IPS-18c (cell line): ENCODE data around the gene ARHGAP25.

ENCODE experiments used
- H3K4me3 ChIP-seq: 2 replicates; pipeline ENCODE4 v1.7.0; 2013; ENCODE audit warnings: low read depth, mild to moderate bottlenecking, low read length, moderate library complexity; ENCODE audit not compliant: insufficient read depth
- H3K9me3 ChIP-seq: one replicate; pipeline ENCODE4 v1.6.1; 2013; ENCODE audit warnings: mild to moderate bottlenecking, low read length, moderate library complexity; ENCODE audit not compliant: control insufficient read depth, insufficient read depth

Gene ARHGAP25

GRCh38 chr2:68854476-68854875, 119.9 kb downstream of the ARHGAP25 start:
- H3K4me3 ChIP-seq = no peak overlapping the region
- H3K9me3 ChIP-seq = no peaks in the 10 kb centered on the region

GRCh38 chr2:68855550-68855949, 120.9 kb downstream of the ARHGAP25 start:
- no peaks in the 10 kb centered on the region for H3K9me3 ChIP-seq

GRCh38 chr2:68857202-68857845, 122.7 kb downstream of the ARHGAP25 start:
- no peak overlapping the region for H3K4me3 ChIP-seq
- H3K9me3 ChIP-seq = no peaks in the 10 kb centered on the region

More at GRCh38 chr2:68855550-68855949, 120.9 kb downstream of the ARHGAP25 start:
- H3K4me3 ChIP-seq = no peak overlapping the region

- no peak overlapping the region for H3K4me3 ChIP-seq
Measured at GRCh38 chr2:68857855-68858456, 123.3 kb downstream of the ARHGAP25 start.

GRCh38 chr2:68860111-68860510, 125.5 kb downstream of the ARHGAP25 start:
- H3K9me3 ChIP-seq = no peaks in the 10 kb centered on the region
- H3K4me3 ChIP-seq = no peak overlapping the region

More at GRCh38 chr2:68857855-68858456, 123.3 kb downstream of the ARHGAP25 start:
- no peaks in the 10 kb centered on the region for H3K9me3 ChIP-seq

GRCh38 chr2:68861330-68861729, 126.7 kb downstream of the ARHGAP25 start:
- Histone ChIP-seq H3K4me3 (no peak overlapping the region), H3K9me3 (no peaks in the 10 kb centered on the region)

GRCh38 chr2:68862889-68863288, 128.3 kb downstream of the ARHGAP25 start:
- no peak overlapping the region for H3K4me3 ChIP-seq
- no peaks in the 10 kb centered on the region for H3K9me3 ChIP-seq

- Histone ChIP-seq H3K9me3 (no peaks in the 10 kb centered on the region), H3K4me3 (no peak overlapping the region)
Measured at GRCh38 chr2:68863996-68864395, 129.4 kb downstream of the ARHGAP25 start.

GRCh38 chr2:68865108-68865507, 130.5 kb downstream of the ARHGAP25 start:
- H3K4me3 ChIP-seq = no peak overlapping the region

GRCh38 chr2:68870215-68870614, 135.6 kb downstream of the ARHGAP25 start:
- Histone ChIP-seq H3K9me3 (no peaks in the 10 kb centered on the region), H3K4me3 (no peak overlapping the region)

More at GRCh38 chr2:68865108-68865507, 130.5 kb downstream of the ARHGAP25 start:
- H3K9me3 ChIP-seq = no peaks in the 10 kb centered on the region

GRCh38 chr2:68871159-68871764, 136.7 kb downstream of the ARHGAP25 start, which contains the start of gene BMP10:
TSS of gene BMP10 (minus strand) at chr2:68871397. CDS start at chr2:68871358, 39 bp downstream.
- H3K4me3 ChIP-seq = no peak within 1 kb of the TSS
- no peaks in the 10 kb centered on the region for H3K9me3 ChIP-seq
